SK-N-SH (cell line): ENCODE data around the gene UBA1. TPM values are rescaled to one million over a fixed set of nuclear protein-coding genes. Genes with fewer than 3 reads are reported as not detected.

ENCODE experiments used
- CTCF ChIA-PET: fragments of 300-600, 350-600 bp; formaldehyde crosslinking; extraction: SDS; loops from one replicate; lab custom pipeline; 2021; lab: Yijun Ruan, JAX
- POLR2A ChIA-PET: fragments of 350-600 bp; sonication (Branson Sonifier 250); formaldehyde crosslinking; extraction: SDS; loops from one replicate; lab custom pipeline; 2020; ENCODE audit warnings: antibody characterized with exemption, inconsistent platforms; lab: Yijun Ruan, JAX
- DNase-seq: peaks from one replicate; pipeline ENCODE4 v3.0.0; 2012
- H2AFZ ChIP-seq: fragments of 200-600 bp; sonication (generic); 2 replicates; pipeline ENCODE4 v1.8.1; 2016; ENCODE audit warnings: antibody characterized with exemption, mild to moderate bottlenecking, low read depth
- H3F3A ChIP-seq: fragments of 200-600 bp; sonication (generic); replicated peaks from 2 replicates; pipeline ENCODE3; 2016; ENCODE audit warnings: antibody characterized with exemption, mild to moderate bottlenecking; ENCODE audit not compliant: insufficient read depth
- H3K27ac ChIP-seq, 2 experiments: fragments of 200-500 bp in 1 of 2; fragments of 200-600 bp in 1 of 2; sonication (Bioruptor generic) in 1 of 2; sonication (generic), shearing (Covaris generic) in 1 of 2; 2 replicates each; pipeline versions ENCODE4 v1.5.1 to v1.6.1; 2014 to 2016; ENCODE audit warnings: low read depth in 2 of 2, inconsistent platforms in 1 of 2, low read length in 1 of 2, mild to moderate bottlenecking in 1 of 2, mixed read lengths in 1 of 2
- H3K27me3 ChIP-seq: fragments of 200-600 bp; sonication (generic), shearing (Covaris generic); 2 replicates; pipeline ENCODE4 v1.6.1; 2016; ENCODE audit warnings: mixed run types; ENCODE audit not compliant: insufficient read depth
- H3K36me3 ChIP-seq, 2 experiments: fragments of 200-500 bp in 1 of 2; fragments of 200-600 bp in 1 of 2; sonication (Bioruptor generic) in 1 of 2; sonication (generic) in 1 of 2; replicated peaks in 1 of 2; 2 replicates each; pipeline versions ENCODE3 to v1.5.1; 2014 to 2016; ENCODE audit warnings: low read length in 1 of 2, mild to moderate bottlenecking in 1 of 2; ENCODE audit not compliant: insufficient read depth in 2 of 2, control insufficient read depth in 1 of 2
- H3K4me1 ChIP-seq, 2 experiments: fragments of 200-500 bp in 1 of 2; fragments of 200-600 bp in 1 of 2; sonication (Bioruptor generic) in 1 of 2; sonication (generic), shearing (Covaris generic) in 1 of 2; 2 replicates each; pipeline versions ENCODE4 v1.5.1 to v1.6.1; 2014 to 2016; ENCODE audit warnings: low read depth in 1 of 2, low read length in 1 of 2, mixed run types in 1 of 2; ENCODE audit not compliant: insufficient read depth in 2 of 2, control insufficient read depth in 1 of 2
- H3K4me2 ChIP-seq: fragments of 200-600 bp; sonication (generic), shearing (Covaris generic); 2 replicates; pipeline ENCODE4 v1.6.1; 2017; ENCODE audit warnings: mixed run types
- H3K4me3 ChIP-seq, 2 experiments: fragments of 200-500 bp in 1 of 2; fragments of 200-600 bp in 1 of 2; sonication (Bioruptor generic) in 1 of 2; sonication (generic), shearing (Covaris generic) in 1 of 2; 2 replicates each; pipeline versions ENCODE4 v1.5.1 to v1.8.1; 2014 to 2016; ENCODE audit warnings: low read depth in 2 of 2, inconsistent platforms in 1 of 2, low read length in 1 of 2, mild to moderate bottlenecking in 1 of 2, mixed read lengths in 1 of 2, moderate library complexity in 1 of 2
- H3K79me2 ChIP-seq: fragments of 200-600 bp; sonication (generic); 2 replicates; pipeline ENCODE4 v1.8.1; 2017; ENCODE audit warnings: mild to moderate bottlenecking; ENCODE audit not compliant: insufficient read depth
- H3K9ac ChIP-seq: fragments of 200-600 bp; sonication (generic); 2 replicates; pipeline ENCODE4 v1.6.1; 2017; ENCODE audit warnings: mixed run types
- H3K9me2 ChIP-seq: fragments of 200-600 bp; sonication (generic); 2 replicates; pipeline ENCODE4 v1.6.1; 2017; ENCODE audit warnings: mixed run types
- H3K9me3 ChIP-seq: fragments of 200-600 bp; sonication (generic); 2 replicates; pipeline ENCODE4 v1.6.1; 2017; ENCODE audit warnings: mixed run types, mild to moderate bottlenecking, moderate library complexity
- H4K20me1 ChIP-seq: fragments of 200-600 bp; sonication (generic); 2 replicates; pipeline ENCODE4 v1.6.1; 2017; ENCODE audit warnings: mild to moderate bottlenecking, mixed run types; ENCODE audit not compliant: insufficient read depth
- CHD2 ChIP-seq: fragments of 150-350 bp; IDR thresholded peaks from 2 replicates; pipeline ENCODE4 v1.6.1; 2018; ENCODE audit warnings: low read length; ENCODE audit not compliant: partially characterized antibody
- ELF1 ChIP-seq: IDR thresholded peaks from 2 replicates; pipeline ENCODE4 v1.4.0; 2012
- EP300 ChIP-seq, 2 experiments: IDR thresholded peaks; 2 replicates each; pipeline versions ENCODE4 v1.4.0 to v1.6.1; 2012; ENCODE audit warnings: borderline replicate concordance in 1 of 2, low read depth in 1 of 2, low read length in 1 of 2
- EZH2phosphoT487 ChIP-seq: fragments of 200-600 bp; sonication (generic); IDR thresholded peaks from 2 replicates; pipeline ENCODE4 v1.6.1; 2017; ENCODE audit warnings: low read depth, mixed run types, mild to moderate bottlenecking, antibody characterized with exemption, moderate library complexity, borderline replicate concordance
- FOSL2 ChIP-seq: IDR thresholded peaks from 2 replicates; pipeline ENCODE4 v1.4.0; 2012; ENCODE audit warnings: low read depth, mild to moderate bottlenecking, moderate library complexity, borderline replicate concordance
- FOXJ3 ChIP-seq: sonication (generic); formaldehyde crosslinking; IDR thresholded peaks from 2 replicates; pipeline ENCODE4 v1.5.1; 2020; ENCODE audit warnings: mild to moderate bottlenecking, missing genetic modification reagents
- FOXM1 ChIP-seq: IDR thresholded peaks from 2 replicates; pipeline ENCODE4 v1.4.0; 2012; ENCODE audit warnings: low read depth, mild to moderate bottlenecking
- JUND ChIP-seq: IDR thresholded peaks from 2 replicates; pipeline ENCODE4 v1.4.0; 2012
- NFIC ChIP-seq: IDR thresholded peaks from 2 replicates; pipeline ENCODE4 v1.4.0; 2012; ENCODE audit warnings: borderline replicate concordance
- NRF1 ChIP-seq: IDR thresholded peaks from 2 replicates; pipeline ENCODE4 v1.6.1; 2012; ENCODE audit warnings: low read depth, mild to moderate bottlenecking, low read length
- PBX3 ChIP-seq: IDR thresholded peaks from 2 replicates; pipeline ENCODE4; 2012
- RAD21 ChIP-seq: IDR thresholded peaks from 2 replicates; pipeline ENCODE4 v1.6.1; 2012; ENCODE audit warnings: mild to moderate bottlenecking, low read length
- RCOR1 ChIP-seq: fragments of 150-350 bp; IDR thresholded peaks from 2 replicates; pipeline ENCODE4 v1.6.1; 2017; ENCODE audit warnings: antibody characterized with exemption, low read length
- RFX5 ChIP-seq: IDR thresholded peaks from 2 replicates; pipeline ENCODE4 v1.6.1; 2012; ENCODE audit warnings: mild to moderate bottlenecking, improper control_type of control experiment, low read length
- RXRA ChIP-seq: IDR thresholded peaks from 2 replicates; pipeline ENCODE4 v1.4.0; 2012; ENCODE audit warnings: low read depth, mild to moderate bottlenecking, borderline replicate concordance
- SMC3 ChIP-seq: IDR thresholded peaks from 2 replicates; pipeline ENCODE4 v1.6.1; 2012; ENCODE audit warnings: low read depth, low read length, improper control_type of control experiment
- TCF12 ChIP-seq: IDR thresholded peaks from 2 replicates; pipeline ENCODE4 v1.4.0; 2012
- TEAD4 ChIP-seq: IDR thresholded peaks from 2 replicates; pipeline ENCODE4 v1.4.0; 2012; ENCODE audit warnings: mild to moderate bottlenecking, borderline replicate concordance; ENCODE audit not compliant: insufficient read depth
- YY1 ChIP-seq: IDR thresholded peaks from 2 replicates; pipeline ENCODE4 v1.4.0; 2012; ENCODE audit warnings: low read depth, mild to moderate bottlenecking
- WGBS: methylation state at CpG from one replicate; pipeline ENCODE4 v1.1.6; 2017; ENCODE audit warnings: low lambda C conversion rate; 5-methylcytosine and 5-hydroxymethylcytosine counted together
- polyA plus RNA-seq, 3 experiments: library from polyadenylated mRNA; depleted of rRNA; stranded (reverse); fragments of >200 nt; gene quantifications; 2 replicates each; pipeline ENCODE4 v1.2.3, GENCODE V29; 2012
- TF ChIP-seq, protein P1 (sequence below): IDR thresholded peaks from 2 replicates; pipeline ENCODE4 v1.4.0; 2012; ENCODE audit warnings: low read depth
- TF ChIP-seq, protein P2 (sequence below): fragments of 150-350 bp; IDR thresholded peaks from 2 replicates; pipeline ENCODE4 v1.6.1; 2017; ENCODE audit warnings: antibody characterized with exemption, low read length, low read depth, borderline replicate concordance
- TF ChIP-seq, protein P3 (sequence below): fragments of 150-350 bp; IDR thresholded peaks from 2 replicates; pipeline ENCODE4 v1.6.1; 2016; ENCODE audit warnings: mild to moderate bottlenecking, low read depth, low read length
- TF ChIP-seq, protein P4 (sequence below): IDR thresholded peaks from 2 replicates; pipeline ENCODE4 v1.4.0; 2012; ENCODE audit warnings: low read depth, borderline replicate concordance

Gene UBA1
- polyA plus RNA-seq, 1 of the 3 experiments (the other 2 are of a cell fraction) = 283 TPM

DNA sequence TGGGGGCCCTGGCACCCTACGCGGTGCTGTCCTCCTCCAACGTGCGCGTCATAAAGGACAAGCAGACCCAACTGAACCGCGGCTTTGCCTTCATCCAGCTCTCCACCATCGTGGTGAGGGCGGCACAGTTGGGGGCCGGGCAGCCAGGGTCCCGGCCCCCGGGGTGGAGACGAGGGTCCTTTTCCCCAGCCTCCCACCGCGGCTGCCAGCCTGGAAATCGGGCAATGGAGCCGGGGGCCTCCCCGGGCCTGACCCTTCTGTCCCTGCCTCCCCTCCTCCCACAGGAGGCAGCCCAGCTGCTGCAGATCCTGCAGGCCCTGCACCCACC is 13.7 kb upstream of the UBA1 start:
- TF ChIP-seq FOXM1 (no peak), YY1 (no peak), NRF1 (no peak), TCF12 (no peak), FOSL2 (no peak), CHD2 (no peak), RCOR1 (no peak), ELF1 (no peak), RFX5 (no peak), TEAD4 (no peak)
- TF ChIP-seq, protein P1, sequence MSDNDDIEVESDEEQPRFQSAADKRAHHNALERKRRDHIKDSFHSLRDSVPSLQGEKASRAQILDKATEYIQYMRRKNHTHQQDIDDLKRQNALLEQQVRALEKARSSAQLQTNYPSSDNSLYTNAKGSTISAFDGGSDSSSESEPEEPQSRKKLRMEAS = no peak
- TF ChIP-seq, protein P2, sequence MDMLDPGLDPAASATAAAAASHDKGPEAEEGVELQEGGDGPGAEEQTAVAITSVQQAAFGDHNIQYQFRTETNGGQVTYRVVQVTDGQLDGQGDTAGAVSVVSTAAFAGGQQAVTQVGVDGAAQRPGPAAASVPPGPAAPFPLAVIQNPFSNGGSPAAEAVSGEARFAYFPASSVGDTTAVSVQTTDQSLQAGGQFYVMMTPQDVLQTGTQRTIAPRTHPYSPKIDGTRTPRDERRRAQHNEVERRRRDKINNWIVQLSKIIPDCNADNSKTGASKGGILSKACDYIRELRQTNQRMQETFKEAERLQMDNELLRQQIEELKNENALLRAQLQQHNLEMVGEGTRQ = no peak
- TF ChIP-seq, protein P3, sequence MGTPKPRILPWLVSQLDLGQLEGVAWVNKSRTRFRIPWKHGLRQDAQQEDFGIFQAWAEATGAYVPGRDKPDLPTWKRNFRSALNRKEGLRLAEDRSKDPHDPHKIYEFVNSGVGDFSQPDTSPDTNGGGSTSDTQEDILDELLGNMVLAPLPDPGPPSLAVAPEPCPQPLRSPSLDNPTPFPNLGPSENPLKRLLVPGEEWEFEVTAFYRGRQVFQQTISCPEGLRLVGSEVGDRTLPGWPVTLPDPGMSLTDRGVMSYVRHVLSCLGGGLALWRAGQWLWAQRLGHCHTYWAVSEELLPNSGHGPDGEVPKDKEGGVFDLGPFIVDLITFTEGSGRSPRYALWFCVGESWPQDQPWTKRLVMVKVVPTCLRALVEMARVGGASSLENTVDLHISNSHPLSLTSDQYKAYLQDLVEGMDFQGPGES = no peak
- TF ChIP-seq, all 33 proteins: peak for 0
- no peak overlapping the region for H3K27ac ChIP-seq
- no peak overlapping the region for H2AFZ ChIP-seq
- H3K4me2 ChIP-seq = no peak overlapping the region
- no peaks in the 10 kb centered on the region for H3K4me1 ChIP-seq
- no peaks in the 10 kb centered on the region for H4K20me1 ChIP-seq
- no CpG with 5 or more reads among the region's 18 CpGs for WGBS
- no peak for DNase-seq
- peaks cover 0 to 16% of the 10 kb centered on the region in 2 experiments for H3K36me3 ChIP-seq
- H3K9me3 ChIP-seq = no peaks in the 10 kb centered on the region
- H3K4me3 ChIP-seq = no peak overlapping the region
- H3F3A ChIP-seq = no peaks in the 10 kb centered on the region
- ChIA-PET CTCF (no interaction called here), POLR2A (no interaction called here)
- no peaks in the 10 kb centered on the region for H3K9me2 ChIP-seq
- H3K27me3 ChIP-seq = peaks cover 33% of the 10 kb centered on the region; the same call in 1 of the 2 replicates
- H3K79me2 ChIP-seq = no peaks in the 10 kb centered on the region
- no peak overlapping the region for H3K9ac ChIP-seq

DNA sequence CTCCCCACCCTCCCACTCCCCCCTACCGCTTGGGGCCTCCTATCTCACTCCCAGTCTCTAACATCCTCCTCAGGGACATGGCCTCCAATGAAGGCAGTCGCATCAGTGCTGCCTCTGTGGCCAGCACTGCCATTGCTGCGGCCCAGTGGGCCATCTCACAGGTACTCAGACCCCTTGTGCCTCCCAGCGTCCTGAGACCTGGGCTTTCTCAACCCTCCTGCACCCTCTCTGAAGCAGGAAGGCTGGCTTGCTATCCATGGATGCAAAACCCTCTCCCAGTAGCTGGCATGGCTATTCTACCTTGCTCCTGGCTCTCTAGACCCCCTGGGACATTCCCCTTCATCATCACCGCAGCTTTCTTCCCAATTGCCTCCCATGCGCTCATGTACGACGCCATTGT is 13.3 kb upstream of the UBA1 start:
- POLR2A ChIA-PET = no interaction called here
- TF ChIP-seq ELF1 = no peak
- no peak for TF ChIP-seq EP300 (IDR thresholded peaks at IDR 0.05; ENCODE audit: borderline replicate concordance in 1 of 2, low read depth in 1 of 2, low read length in 1 of 2)
- TF ChIP-seq NFIC = no peak
- TF ChIP-seq RAD21 = no peak
- TF ChIP-seq JUND = no peak
- TF ChIP-seq, protein P4, sequence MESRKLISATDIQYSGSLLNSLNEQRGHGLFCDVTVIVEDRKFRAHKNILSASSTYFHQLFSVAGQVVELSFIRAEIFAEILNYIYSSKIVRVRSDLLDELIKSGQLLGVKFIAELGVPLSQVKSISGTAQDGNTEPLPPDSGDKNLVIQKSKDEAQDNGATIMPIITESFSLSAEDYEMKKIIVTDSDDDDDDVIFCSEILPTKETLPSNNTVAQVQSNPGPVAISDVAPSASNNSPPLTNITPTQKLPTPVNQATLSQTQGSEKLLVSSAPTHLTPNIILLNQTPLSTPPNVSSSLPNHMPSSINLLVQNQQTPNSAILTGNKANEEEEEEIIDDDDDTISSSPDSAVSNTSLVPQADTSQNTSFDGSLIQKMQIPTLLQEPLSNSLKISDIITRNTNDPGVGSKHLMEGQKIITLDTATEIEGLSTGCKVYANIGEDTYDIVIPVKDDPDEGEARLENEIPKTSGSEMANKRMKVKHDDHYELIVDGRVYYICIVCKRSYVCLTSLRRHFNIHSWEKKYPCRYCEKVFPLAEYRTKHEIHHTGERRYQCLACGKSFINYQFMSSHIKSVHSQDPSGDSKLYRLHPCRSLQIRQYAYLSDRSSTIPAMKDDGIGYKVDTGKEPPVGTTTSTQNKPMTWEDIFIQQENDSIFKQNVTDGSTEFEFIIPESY = no peak
- TF ChIP-seq, protein P3 = no peak
- no peak for TF ChIP-seq SMC3
- TF ChIP-seq YY1 = no peak
- no peak for TF ChIP-seq PBX3
- TF ChIP-seq, protein P1 = no peak
- TF ChIP-seq FOXJ3 (CRISPR knock-in tag) = no peak
- TF ChIP-seq RXRA = no peak
- no peak for TF ChIP-seq TEAD4
- TF ChIP-seq EZH2phosphoT487 = no peak
- TF ChIP-seq FOSL2 = no peak
- WGBS = 66% methylated on average over 6 of the region's 8 CpGs

More for the DNA sequence above, 13.3 kb upstream of the UBA1 start:
- no peaks in the 10 kb centered on the region for H3F3A ChIP-seq
- no peak overlapping the region for H3K27ac ChIP-seq
- peaks cover 33% of the 10 kb centered on the region; the same call in 1 of the 2 replicates for H3K27me3 ChIP-seq
- H3K4me2 ChIP-seq = no peak overlapping the region
- peaks cover 0 to 18% of the 10 kb centered on the region in 2 experiments for H3K36me3 ChIP-seq
- H3K9me3 ChIP-seq = no peaks in the 10 kb centered on the region
- H3K9me2 ChIP-seq = no peaks in the 10 kb centered on the region
- no peak overlapping the region for H2AFZ ChIP-seq
- no peaks in the 10 kb centered on the region for H3K79me2 ChIP-seq
- H4K20me1 ChIP-seq = no peaks in the 10 kb centered on the region
- no peak overlapping the region for H3K9ac ChIP-seq
- H3K4me3 ChIP-seq = no peak overlapping the region
- CTCF ChIA-PET = no interaction called here
- no peaks in the 10 kb centered on the region for H3K4me1 ChIP-seq
- DNase-seq = no peak
